HG03520 (cell line): ENCODE measurements around the gene KLC3.

Source experiments
- ATAC-seq: cut with Tn5 transposase; IDR thresholded peaks from one replicate; pipeline ENCODE4 v1.9.1; 2021; ENCODE audit warnings: mild to moderate bottlenecking, moderate library complexity; ENCODE audit not compliant: unreplicated experiment

KLC3 gene

DNA sequence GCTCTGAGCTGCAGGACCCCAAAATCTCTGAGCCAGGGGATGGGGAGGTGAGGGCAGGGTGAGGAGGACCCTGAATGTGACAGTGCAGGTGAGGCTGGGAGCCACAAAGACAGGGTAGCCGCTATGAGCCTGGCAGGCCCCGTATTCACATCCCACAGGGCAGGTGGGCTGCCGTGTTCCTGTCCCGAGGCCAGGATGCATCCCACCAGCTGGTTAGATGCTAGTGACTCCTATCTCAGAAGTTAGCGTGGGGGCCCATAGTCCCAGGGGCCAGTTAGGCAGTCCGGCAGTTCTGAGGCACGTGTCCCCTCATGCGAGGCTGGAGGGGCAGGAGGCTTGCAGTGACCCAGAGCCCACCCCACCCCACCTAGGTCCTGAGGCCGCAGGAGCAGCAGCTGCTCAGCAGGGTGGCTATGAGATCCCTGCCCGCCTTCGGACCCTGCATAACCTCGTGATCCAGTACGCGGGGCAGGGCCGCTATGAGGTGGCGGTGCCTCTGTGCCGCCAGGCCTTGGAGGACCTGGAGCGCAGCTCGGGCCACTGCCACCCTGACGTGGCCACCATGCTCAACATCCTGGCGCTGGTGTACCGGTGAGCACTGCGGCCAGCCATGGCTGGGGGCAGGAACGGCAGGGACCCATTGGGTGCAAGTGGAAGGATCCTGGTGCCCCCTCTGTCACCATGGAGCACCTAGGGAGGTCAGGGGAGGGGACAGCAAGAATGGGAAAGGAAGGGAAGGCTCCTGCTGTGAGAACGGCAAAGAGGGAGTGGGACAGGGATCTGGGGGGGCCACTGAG, 7.2 kb downstream of the KLC3 start:
- ATAC-seq, result no peak

- ATAC-seq, result no peak
These were observed 8.0 kb downstream of the KLC3 start for GRCh38 chr19:45348367-45349125.

GRCh38 chr19:45349126-45349415, 8.5 kb downstream of the KLC3 start:
- no peak for ATAC-seq

DNA sequence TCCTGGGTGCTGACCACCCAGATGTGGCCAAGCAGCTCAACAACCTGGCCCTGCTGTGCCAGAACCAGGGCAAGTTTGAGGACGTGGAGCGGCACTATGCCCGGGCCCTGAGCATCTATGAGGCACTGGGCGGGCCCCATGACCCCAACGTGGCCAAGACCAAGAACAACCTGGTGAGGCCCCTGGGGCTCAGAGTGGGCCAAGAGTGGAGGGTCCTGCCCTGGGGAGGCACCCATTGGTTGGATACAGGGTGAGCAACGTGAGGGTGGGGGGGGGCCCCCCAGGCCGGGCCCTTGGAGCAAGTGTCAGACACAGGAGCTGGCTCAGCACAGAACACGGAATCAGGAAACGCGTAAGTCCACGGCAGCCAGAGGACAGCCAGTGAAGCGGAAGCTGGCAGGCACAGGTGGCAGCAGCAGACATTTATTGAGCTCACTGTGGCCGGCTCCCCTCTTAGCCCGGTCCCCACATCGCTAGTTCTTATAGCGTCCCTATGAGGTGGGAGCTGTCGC, 8.9 kb downstream of the KLC3 start:
- no peak for ATAC-seq

- no peak for ATAC-seq
These were observed 10.0 kb downstream of the KLC3 start for GRCh38 chr19:45350477-45351058.

- ATAC-seq, result no peak
These were observed 10.9 kb downstream of the KLC3 start for GRCh38 chr19:45351401-45351952.

GRCh38 chr19:45352062-45352461, 11.5 kb downstream of the KLC3 start:
- no peak for ATAC-seq

- no peak for ATAC-seq
These were observed 11.9 kb downstream of the KLC3 start for GRCh38 chr19:45352471-45352870.

GRCh38 chr19:45352914-45353796, 12.6 kb downstream of the KLC3 start:
- no peak for ATAC-seq

DNA sequence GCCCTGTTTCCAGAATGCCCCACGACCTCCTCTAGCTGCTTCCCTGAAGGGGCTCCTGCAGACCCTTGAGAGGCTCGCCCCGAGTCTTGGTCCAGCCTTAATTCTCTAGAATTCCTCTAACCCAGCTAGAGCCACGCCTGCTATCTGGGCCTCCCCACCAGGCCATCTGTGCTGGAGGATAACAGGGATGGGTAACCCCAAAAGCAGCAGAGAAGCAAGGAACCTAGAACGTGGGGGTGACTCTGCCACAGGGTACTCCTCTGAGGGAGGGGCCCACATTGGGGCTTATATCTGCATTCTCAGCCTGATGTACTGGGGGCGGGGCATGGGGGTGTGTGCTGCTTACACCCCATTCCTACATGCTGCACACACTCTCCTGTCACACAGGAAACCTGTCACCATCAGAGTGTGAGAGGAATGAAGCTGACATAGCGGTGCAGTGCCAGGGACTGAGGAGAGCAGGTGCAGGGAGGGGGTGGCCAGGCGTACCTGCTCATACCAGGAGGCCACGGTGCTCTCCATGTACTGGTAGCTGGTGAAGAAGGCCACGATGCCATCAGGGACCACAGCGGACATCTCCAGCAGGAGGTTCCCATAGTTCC, 13.8 kb downstream of the KLC3 start:
- no peak for ATAC-seq

DNA sequence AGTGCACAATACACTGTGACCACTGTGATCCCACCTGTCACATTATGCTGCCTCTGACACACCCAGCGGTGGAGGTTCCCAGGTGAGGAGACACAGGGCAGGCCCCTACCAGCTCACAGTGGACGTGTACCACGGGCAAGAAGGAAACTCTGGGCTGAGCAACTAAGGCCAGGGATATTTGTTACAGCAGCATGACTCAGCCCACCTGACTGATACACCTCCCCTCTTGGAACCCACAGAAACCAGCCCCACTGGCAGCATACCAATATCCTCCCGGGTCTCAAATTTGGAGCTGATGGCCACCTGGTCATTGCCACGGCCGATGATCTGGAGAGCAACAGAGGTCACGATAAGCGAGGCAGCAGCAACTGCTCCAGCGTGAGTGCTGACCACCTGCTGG, 14.9 kb downstream of the KLC3 start:
- ATAC-seq, result no peak

DNA sequence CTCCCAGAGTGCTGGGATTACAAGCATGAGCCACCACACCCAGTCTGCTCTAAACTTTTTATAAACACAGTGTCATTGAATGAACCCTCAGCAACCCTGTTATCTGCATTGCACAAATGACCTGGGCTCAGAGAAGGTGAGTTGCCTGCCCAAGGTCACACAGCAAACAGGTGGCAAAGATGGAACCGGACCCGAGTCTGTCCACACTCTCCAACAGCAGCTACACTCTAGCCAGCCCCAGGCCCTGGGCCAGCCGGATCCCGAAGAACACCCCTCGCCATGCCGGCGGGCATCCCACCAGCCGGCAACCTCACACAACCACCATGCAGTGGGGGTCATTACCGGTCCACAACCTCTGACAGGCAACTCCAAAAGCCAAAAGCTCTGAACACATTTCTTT, 15.4 kb downstream of the KLC3 start:
- ATAC-seq, result no peak

DNA sequence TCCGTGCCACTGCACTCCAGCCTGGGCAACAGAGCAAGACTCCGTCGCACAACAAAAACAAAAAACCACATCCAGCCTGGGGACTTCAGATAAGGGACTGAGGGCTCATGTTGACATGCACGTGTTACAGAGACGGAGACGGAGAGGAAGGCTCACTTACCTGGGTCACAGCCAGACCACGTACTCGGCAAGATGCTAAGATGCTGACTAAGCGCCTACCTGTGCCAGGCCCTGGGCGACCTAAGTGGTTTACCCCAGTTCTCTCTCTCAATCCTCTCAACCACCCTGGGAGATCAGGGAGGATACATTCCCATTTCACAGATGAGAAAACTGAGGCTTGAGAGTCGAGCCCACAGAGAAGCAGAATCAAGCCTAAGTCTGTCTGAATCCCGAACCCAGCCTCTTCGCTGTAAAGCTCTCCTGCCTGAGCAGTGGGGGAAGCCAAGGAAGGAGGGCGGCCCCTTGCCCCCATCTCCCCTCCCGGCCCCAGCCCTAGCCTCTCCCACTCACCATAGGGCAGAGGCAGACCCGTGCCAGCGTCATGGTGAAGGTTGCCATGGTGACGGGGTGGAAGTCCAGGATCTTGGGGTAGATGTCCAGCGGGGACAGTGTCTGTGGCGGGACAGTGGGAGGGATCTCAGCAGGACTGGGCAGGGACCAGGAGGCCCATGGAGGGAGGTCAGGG, 16.4 kb downstream of the KLC3 start:
- no peak for ATAC-seq

GRCh38 chr19:45357445-45357783, 16.9 kb downstream of the KLC3 start:
- no peak for ATAC-seq

GRCh38 chr19:45358213-45358792, 17.8 kb downstream of the KLC3 start:
- no peak for ATAC-seq

DNA sequence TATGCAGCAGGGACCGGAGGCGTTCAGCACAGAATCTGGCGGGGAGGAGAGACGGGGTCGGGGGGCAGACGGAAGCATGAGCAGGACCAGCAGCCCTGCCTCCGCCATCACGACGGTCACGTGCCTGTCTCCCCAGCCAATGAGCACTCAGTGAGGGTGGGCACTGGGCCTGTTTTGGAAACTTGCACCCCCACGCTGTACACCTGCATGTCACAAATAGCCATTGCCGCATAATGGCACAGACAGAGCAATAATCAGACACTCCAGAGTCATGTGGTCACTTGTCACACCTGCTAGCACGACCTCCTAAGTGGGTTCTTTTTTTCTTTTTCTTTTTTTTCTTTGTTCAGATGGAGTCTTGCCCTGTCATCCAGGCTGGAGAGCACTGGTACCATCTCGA, 21.1 kb downstream of the KLC3 start:
- no peak for ATAC-seq

DNA sequence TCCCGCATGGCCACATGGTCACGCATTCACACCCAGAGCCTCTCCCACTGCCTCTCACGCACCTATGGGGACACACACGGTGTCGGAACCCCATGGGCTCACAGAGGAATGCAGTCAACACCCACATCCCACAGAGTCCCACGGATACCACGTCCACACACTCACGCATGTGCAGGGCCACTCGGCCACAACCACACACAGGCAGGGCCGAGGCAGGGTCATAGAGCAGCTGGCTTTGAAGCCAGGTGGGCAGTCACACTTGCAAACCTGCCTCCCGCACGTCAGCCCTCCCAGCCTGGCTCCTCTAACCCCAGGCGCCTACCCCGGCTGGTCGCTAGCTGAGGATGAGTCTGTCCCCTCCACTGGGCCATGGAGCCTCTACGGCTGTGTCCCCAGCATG, 21.7 kb downstream of the KLC3 start:
- no peak for ATAC-seq

- no peak for ATAC-seq
These were observed 23.4 kb downstream of the KLC3 start for GRCh38 chr19:45363861-45364459.

- no peak for ATAC-seq
These were observed 24.1 kb downstream of the KLC3 start for GRCh38 chr19:45364696-45365095.
